Liver (tissue), 3 donors: ENCODE measurements around the gene NKAIN2.

Experiments
- JUND ChIP-seq, 2 donors: IDR thresholded peaks; 2 replicates each; pipeline ENCODE4 v1.6.1; 2016; ENCODE audit warnings: antibody characterized with exemption in 2 of 2
- NR2F2 ChIP-seq: IDR thresholded peaks from 2 replicates; pipeline ENCODE4 v1.6.1; 2016; ENCODE audit warnings: antibody characterized with exemption
- RXRA ChIP-seq, 2 donors: IDR thresholded peaks; 2 replicates each; pipeline ENCODE4 v1.6.1; 2017 to 2018; ENCODE audit warnings: antibody characterized with exemption in 2 of 2, mild to moderate bottlenecking in 1 of 2
- TF ChIP-seq, protein P1 (sequence below): fragments of 150-350 bp; IDR thresholded peaks from 2 replicates; pipeline ENCODE4 v1.5.1; 2017; ENCODE audit warnings: improper control_type of control experiment, low read depth, low read length; ENCODE audit not compliant: missing input control
- TF ChIP-seq, protein P2 (sequence below): IDR thresholded peaks from 2 replicates; pipeline ENCODE4 v1.6.1; 2016; ENCODE audit warnings: antibody characterized with exemption
- TF ChIP-seq, protein P3 (sequence below): IDR thresholded peaks from 2 replicates; pipeline ENCODE4 v1.6.1; 2016; ENCODE audit warnings: antibody characterized with exemption
- donor health status: healthy.
- donor health status: healthy.

DNA sequence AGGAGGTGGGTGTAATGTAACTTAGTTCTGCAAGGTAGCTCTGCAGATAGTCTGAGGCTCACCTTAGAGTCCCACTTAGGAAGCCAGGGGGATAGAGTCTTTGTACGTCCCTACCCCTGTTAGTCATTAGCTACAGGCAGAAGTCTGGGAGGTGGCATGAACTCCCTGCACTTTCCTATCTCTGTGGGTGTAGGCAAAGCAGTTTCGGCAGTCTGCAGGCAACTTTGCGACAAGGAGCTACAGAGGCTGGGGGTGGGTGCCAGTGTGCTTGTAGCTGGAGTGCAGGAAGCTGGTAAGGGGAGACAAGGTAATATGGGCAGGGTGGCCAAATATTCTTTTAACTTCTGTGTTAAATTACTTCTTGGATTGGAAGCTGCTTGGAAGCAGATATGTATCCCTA is 45.7 kb downstream of the NKAIN2 start:
- TF ChIP-seq, protein P1, sequence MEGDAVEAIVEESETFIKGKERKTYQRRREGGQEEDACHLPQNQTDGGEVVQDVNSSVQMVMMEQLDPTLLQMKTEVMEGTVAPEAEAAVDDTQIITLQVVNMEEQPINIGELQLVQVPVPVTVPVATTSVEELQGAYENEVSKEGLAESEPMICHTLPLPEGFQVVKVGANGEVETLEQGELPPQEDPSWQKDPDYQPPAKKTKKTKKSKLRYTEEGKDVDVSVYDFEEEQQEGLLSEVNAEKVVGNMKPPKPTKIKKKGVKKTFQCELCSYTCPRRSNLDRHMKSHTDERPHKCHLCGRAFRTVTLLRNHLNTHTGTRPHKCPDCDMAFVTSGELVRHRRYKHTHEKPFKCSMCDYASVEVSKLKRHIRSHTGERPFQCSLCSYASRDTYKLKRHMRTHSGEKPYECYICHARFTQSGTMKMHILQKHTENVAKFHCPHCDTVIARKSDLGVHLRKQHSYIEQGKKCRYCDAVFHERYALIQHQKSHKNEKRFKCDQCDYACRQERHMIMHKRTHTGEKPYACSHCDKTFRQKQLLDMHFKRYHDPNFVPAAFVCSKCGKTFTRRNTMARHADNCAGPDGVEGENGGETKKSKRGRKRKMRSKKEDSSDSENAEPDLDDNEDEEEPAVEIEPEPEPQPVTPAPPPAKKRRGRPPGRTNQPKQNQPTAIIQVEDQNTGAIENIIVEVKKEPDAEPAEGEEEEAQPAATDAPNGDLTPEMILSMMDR = no peak
- TF ChIP-seq RXRA (IDR thresholded peaks at IDR 0.05) (no peak), JUND (IDR thresholded peaks at IDR 0.05) (no peak), NR2F2 (no peak)
- TF ChIP-seq, protein P2, sequence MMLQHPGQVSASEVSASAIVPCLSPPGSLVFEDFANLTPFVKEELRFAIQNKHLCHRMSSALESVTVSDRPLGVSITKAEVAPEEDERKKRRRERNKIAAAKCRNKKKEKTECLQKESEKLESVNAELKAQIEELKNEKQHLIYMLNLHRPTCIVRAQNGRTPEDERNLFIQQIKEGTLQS = no peak
- TF ChIP-seq, protein P3, sequence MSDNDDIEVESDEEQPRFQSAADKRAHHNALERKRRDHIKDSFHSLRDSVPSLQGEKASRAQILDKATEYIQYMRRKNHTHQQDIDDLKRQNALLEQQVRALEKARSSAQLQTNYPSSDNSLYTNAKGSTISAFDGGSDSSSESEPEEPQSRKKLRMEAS = no peak
